Central memory CD8-positive, alpha-beta T cell (primary cell): Measurements from ENCODE around the gene MCAT.

ENCODE experiments used
- ATAC-seq: fragments of 150-1000 bp; cut with Tn5 transposase; replicated peaks from 2 replicates; pipeline ENCODE4 v1.10.0; 2022; ENCODE audit warnings: mild to moderate bottlenecking, moderate FRiP score, moderate number of reproducible peaks; ENCODE audit not compliant: poor library complexity, severe bottlenecking; ENCODE audit errors: extremely low read depth
- DNase-seq, 2 donors: peaks; one replicate each; pipeline ENCODE4 v3.0.0; 2021; ENCODE audit warnings: low spot score in 2 of 2
- H3K27ac Mint-ChIP-seq: one replicate; pipeline ENCODE4 v1.8.0; 2022; ENCODE audit warnings: low read depth, mild to moderate bottlenecking, moderate library complexity, mixed read lengths
- H3K27me3 Mint-ChIP-seq: one replicate; pipeline ENCODE4 v1.8.0; 2022; ENCODE audit warnings: mixed read lengths
- H3K36me3 Mint-ChIP-seq: one replicate; pipeline ENCODE4 v1.8.0; 2022; ENCODE audit warnings: mild to moderate bottlenecking, moderate library complexity, mixed read lengths; ENCODE audit not compliant: insufficient read depth
- H3K4me1 Mint-ChIP-seq: one replicate; pipeline ENCODE4 v1.8.0; 2022; ENCODE audit warnings: mixed read lengths
- H3K4me3 Mint-ChIP-seq: one replicate; pipeline ENCODE4 v1.8.0; 2022; ENCODE audit warnings: mild to moderate bottlenecking, moderate library complexity, mixed read lengths
- H3K9me3 Mint-ChIP-seq: one replicate; pipeline ENCODE4 v1.8.0; 2022; ENCODE audit warnings: mixed read lengths

MCAT gene

DNA sequence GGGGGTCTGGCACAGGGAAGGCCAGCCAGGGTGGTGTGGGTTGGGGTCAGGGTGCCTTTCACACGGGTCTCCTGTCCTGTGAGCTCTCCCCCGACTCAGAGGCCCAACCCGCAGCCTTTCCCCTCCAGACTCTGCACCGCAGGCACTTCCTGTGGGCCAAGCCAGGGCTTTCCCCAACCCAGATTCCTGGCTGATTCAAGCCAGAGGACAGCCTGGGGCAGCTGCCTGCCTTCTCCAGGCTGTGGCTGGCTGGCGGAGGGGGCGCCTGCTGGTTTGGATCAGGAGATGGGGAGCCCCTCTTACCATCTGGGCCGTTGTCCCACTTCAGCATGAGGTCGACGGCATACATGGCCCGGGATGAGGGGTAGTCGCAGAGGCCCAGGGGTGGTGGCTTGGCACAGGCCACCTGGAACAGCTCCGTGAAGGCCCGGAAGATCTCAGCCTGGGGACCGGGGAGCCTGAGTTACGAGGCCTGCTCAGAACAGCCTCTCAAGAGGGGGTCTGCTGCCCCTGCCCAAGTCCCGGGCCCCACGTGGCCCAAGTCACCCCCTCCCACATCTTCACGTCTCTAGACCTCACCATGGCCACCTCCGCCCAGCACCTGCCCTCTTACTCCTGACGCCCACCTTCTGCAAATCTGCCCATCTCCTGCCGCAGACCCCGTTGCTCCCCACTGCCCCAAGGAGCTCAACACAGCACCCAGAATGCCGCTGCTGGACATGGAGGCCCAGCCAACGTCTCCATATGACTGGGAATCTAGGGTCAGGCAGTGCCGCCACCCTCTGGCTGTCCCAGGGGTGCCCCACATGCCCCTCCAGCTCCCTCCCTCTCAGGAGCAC is 25.5 kb upstream of the MCAT start:
- DNase-seq, result no peak
- no peak for ATAC-seq
- peaks cover 11% of the 10 kb centered on the region for H3K36me3 Mint-ChIP-seq
- peaks cover 9% of the 10 kb centered on the region for H3K4me1 Mint-ChIP-seq
- no peak overlapping the region for H3K4me3 Mint-ChIP-seq
- peak overlapping the region; percentile 30 for H3K27ac Mint-ChIP-seq
- H3K9me3 Mint-ChIP-seq, result no peaks in the 10 kb centered on the region
- H3K27me3 Mint-ChIP-seq, result no peaks in the 10 kb centered on the region

DNA sequence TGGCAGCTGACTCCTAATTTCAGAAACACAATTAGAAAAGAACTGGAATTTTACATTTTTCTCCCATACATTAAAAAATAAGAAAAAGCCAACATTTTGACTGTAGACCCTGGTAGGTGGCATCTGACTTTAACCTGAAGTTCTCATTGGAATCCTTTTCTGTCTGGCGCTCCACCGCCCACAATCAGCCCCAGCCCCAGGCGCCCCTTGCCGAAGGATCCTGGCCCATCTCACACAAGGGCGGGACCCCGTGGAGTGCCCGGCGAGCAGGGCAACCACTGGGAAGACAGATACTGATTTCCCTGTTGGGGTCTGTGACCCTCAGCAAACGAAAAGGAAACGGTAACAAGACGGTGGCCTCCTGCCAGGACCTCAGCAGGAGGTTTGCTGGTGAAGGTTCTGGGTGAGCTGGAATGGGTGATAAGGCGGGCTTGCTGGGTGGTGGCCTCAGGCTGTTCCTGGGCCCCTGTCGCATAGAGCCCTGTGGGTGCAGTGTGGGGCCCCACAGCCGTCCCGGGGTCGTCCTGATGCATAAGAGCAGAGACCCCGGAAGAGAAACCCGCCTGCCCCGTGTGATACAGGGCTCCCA is 23.9 kb upstream of the MCAT start:
- ATAC-seq (no peak), DNase-seq (no peak)
- no peaks in the 10 kb centered on the region for H3K9me3 Mint-ChIP-seq
- peaks cover 9% of the 10 kb centered on the region for H3K4me1 Mint-ChIP-seq
- no peak overlapping the region for H3K4me3 Mint-ChIP-seq
- peaks cover 11% of the 10 kb centered on the region for H3K36me3 Mint-ChIP-seq
- H3K27ac Mint-ChIP-seq, result no peak overlapping the region
- no peaks in the 10 kb centered on the region for H3K27me3 Mint-ChIP-seq

DNA sequence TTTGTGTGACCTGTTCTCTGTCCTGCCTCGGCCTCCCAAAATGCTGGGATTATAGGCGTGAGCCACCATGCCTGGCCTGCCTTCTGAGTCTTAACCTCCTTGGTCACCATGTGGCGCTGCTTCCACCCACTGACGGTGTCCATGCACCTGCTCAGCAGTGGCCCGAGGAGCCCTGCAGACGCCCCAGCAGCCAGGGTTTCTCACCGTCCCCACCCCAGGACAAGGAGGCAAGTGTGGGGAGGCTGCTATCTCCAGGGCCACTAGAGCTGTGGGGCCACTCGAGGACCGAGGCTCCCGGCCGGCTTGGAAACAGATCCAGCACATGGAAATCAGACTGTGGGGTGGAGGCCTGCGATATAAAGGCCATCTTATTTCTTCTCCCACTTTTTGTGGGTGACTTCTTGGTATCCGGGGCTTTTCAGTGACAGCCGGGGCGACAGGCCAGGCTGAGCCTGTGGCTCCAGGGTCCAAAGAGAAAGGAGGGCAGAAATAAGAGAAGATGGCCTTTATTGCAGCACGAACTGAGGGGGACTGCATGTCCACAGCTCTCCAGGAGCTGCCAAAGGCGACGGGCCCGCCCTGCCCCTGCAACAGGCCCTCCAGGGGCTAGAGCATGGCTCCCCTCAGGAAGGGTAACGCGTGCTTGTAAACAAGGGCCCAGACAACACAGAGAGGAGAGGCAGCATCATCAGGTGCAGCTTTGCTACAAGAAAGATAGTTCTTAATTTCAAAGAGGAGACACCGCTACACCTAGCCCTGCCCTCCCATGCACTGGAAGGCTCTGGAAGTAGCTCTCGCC is 23.1 kb upstream of the MCAT start:
- Mint-ChIP-seq H3K36me3 (peaks cover 11% of the 10 kb centered on the region), H3K9me3 (no peaks in the 10 kb centered on the region), H3K27ac (no peak overlapping the region), H3K27me3 (no peaks in the 10 kb centered on the region), H3K4me3 (no peak overlapping the region), H3K4me1 (peaks cover 9% of the 10 kb centered on the region)
- DNase-seq, result no peak
- no peak for ATAC-seq

DNA sequence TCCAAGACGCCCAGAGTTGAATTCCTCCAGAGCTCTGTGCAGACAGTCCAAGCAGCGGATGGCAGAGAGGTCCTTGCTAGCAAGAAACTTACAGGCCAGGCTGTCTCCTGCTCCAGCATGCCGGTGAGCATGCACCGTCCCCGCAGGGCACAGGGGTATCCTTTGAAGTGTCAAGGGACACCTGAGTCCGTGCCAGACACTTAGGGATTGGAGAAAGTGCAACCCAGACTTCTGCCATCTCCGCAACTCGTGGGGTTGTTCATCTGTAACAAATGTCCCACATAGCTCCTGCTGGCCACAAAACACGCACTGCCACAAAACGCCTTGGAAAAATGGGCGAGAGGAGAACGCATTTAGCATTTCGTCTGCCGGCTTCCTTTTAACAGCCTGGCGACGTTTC is 21.4 kb upstream of the MCAT start:
- Mint-ChIP-seq H3K36me3 (peaks cover 9% of the 10 kb centered on the region), H3K4me3 (no peak overlapping the region), H3K27ac (peak overlapping the region; percentile 26), H3K27me3 (no peaks in the 10 kb centered on the region), H3K4me1 (peaks cover 14% of the 10 kb centered on the region), H3K9me3 (no peaks in the 10 kb centered on the region)
- DNase-seq (no peak), ATAC-seq (no peak)

DNA sequence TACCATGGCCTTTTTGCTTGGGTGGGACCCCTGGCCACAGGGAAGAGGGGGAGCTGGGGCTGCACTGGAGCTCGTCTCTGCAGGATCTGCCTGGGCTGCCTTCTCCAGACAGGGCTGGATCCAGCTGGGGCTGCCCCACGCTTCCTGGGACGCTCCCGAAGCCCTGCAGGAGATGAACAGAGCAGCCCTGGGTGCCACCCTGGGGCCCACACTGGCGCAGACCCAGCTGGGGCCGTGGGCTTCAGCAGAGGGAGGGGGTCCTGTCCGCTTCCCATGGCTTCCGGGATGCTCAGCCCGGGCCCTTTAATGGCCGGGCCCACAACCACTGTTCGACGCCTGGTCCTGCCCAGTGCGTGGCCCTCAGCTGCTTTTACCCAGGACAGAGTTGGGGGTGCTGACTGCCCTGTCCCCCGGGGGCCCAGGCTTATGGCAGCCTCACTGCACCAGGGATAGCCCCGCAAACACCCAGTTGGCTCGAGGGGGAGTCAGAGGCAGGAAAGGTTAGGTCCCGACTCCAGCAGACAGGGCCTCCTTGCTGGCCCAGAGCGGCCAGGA is 20.1 kb upstream of the MCAT start:
- no peak for ATAC-seq

DNA sequence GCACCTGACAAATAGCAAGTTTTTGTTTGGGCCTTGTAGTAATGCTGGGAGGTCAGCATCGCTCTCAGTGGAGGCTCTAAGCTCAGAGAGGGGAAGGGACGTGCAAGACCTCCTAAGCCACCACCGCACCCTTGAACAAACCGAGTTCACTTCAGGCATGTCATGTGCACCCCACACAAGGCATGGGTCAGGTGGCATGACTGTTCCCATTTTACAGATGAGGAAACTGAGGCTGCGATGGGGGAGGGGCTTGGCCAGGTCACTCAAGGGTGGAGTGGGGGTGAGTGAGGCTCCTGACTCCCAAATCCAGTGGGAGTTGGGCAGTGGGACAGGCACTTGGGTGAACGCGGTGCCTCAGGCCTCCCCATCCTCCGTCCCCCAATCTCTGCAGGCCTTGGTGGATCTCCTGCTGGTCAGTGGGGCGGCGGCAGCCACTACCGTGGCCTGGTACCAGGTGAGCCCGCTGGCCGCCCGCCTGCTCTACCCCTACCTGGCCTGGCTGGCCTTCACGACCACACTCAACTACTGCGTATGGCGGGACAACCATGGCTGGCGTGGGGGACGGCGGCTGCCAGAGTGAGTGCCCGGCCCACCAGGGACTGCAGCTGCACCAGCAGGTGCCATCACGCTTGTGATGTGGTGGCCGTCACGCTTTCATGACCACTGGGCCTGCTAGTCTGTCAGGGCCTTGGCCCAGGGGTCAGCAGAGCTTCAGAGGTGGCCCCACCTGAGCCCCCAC is 19.4 kb upstream of the MCAT start:
- peaks cover 6% of the 10 kb centered on the region for H3K36me3 Mint-ChIP-seq
- H3K4me1 Mint-ChIP-seq, result peaks cover 21% of the 10 kb centered on the region
- no peaks in the 10 kb centered on the region for H3K9me3 Mint-ChIP-seq
- ATAC-seq (no peak), DNase-seq (no peak)
- no peak overlapping the region for H3K4me3 Mint-ChIP-seq
- no peak overlapping the region for H3K27ac Mint-ChIP-seq
- H3K27me3 Mint-ChIP-seq, result no peaks in the 10 kb centered on the region

More for the DNA sequence above, 20.1 kb upstream of the MCAT start:
- H3K4me3 Mint-ChIP-seq, result no peak overlapping the region
- H3K27me3 Mint-ChIP-seq, result no peaks in the 10 kb centered on the region
- peaks cover 8% of the 10 kb centered on the region for H3K36me3 Mint-ChIP-seq
- peak overlapping the region; percentile 26 for H3K27ac Mint-ChIP-seq
- peaks cover 17% of the 10 kb centered on the region for H3K4me1 Mint-ChIP-seq
- H3K9me3 Mint-ChIP-seq, result no peaks in the 10 kb centered on the region
- no peak for DNase-seq

DNA sequence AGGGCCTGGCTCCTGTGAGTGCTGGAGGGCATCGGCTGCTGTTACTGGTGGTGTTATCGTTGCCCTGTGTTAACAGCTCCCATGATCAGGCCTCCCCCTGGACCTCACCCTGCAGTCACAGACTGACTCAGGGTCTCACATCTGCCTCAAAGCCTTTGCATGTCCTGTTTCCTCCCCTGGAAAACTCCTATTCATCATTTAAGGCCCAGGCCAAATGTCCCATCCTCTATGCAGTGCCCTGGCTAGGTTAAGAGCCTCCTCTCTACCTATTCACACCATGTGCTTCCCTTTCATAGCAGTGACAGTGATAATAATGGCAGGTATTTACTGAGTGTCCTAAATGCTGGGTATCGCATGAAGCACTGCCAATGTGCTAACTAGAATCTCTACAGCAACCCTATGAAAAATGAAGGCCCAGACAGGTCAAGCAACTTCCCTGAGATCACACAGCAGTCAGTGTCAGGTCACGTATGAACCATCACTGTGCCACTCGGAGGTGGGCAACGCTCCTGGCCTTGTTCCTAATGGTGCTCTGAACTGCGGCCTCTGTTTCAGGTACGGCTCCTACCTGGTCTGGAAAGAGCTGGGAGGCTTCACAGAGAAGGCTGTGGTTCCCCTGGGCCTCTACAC is 17.4 kb upstream of the MCAT start:
- Mint-ChIP-seq H3K9me3 (no peaks in the 10 kb centered on the region), H3K36me3 (peaks cover 1% of the 10 kb centered on the region), H3K4me3 (no peak overlapping the region), H3K27me3 (no peaks in the 10 kb centered on the region), H3K27ac (no peak overlapping the region), H3K4me1 (peaks cover 21% of the 10 kb centered on the region)
- DNase-seq (no peak), ATAC-seq (no peak)

DNA sequence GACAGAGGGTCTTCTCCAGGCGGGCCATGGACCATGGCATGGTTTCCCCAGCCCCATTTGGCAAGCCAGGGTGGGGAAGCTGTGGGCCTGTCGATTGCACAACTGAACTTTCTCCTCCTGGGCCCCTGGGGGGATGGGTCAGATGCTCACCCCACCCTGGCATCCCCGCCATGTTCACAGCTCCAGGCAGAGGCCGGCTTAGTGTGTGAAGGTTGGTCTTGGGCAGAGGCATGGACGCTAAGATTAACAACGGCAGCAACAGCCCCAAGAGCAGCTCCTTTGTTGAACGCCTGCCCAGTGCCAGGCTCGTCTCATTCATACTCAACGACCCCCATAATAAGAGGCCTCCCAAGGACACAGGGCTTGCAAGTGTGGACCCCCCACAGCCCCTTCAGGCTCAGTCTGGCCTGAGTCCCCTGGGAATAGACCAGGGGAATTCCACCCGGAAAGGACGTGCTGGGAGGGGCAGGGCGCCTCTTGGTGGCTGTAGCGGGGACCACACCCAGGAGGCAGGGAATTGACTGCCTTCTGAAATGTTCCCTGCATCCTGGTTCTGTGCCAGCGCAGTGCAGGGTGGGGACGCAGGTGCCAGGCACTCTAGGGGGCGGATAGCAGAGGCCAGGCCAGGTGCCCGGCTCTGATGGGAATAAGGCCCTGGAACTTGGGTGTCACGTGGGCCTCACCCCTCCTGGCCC is 16.4 kb upstream of the MCAT start:
- no peak for DNase-seq
- no peak overlapping the region for H3K4me3 Mint-ChIP-seq

DNA sequence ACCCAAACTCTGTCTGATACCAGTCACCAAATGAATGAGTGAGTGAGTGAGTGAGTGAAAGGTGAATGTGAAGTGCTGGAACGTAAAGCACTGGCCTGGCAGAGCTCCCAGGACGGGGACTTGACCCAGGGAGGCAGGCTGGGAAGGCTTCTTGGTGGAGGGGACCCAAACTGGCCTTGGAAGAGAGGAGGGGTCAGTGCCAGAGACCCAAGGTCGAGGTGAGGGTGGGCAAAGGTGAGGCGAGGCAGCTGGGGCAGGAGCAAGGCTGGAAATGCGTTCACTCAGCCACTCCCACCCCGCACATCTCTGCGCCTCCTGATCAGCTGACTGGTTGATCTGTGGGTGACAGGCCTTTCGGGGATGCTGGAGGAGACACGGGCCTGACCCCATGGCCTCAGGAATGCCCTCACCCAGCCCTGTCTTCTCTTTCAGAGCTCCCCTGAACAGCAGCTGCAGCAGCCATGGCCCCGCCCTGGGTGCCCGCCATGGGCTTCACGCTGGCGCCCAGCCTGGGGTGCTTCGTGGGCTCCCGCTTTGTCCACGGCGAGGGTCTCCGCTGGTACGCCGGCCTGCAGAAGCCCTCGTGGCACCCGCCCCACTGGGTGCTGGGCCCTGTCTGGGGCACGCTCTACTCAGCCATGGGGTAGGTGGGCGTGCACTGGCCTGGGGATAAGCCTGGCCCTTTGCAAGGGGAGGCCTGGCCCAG is 15.7 kb upstream of the MCAT start:
- DNase-seq, result no peak
- Mint-ChIP-seq H3K27ac (peak overlapping the region; percentile 58), H3K4me1 (peaks cover 14% of the 10 kb centered on the region), H3K36me3 (peaks cover 1% of the 10 kb centered on the region), H3K9me3 (no peaks in the 10 kb centered on the region), H3K4me3 (no peak overlapping the region), H3K27me3 (no peaks in the 10 kb centered on the region)
- ATAC-seq, result no peak

More for the DNA sequence above, 16.4 kb upstream of the MCAT start:
- no peak overlapping the region for H3K27ac Mint-ChIP-seq
- peaks cover 21% of the 10 kb centered on the region for H3K4me1 Mint-ChIP-seq
- H3K36me3 Mint-ChIP-seq, result peaks cover 1% of the 10 kb centered on the region
- H3K27me3 Mint-ChIP-seq, result no peaks in the 10 kb centered on the region
- ATAC-seq, result no peak
- no peaks in the 10 kb centered on the region for H3K9me3 Mint-ChIP-seq

DNA sequence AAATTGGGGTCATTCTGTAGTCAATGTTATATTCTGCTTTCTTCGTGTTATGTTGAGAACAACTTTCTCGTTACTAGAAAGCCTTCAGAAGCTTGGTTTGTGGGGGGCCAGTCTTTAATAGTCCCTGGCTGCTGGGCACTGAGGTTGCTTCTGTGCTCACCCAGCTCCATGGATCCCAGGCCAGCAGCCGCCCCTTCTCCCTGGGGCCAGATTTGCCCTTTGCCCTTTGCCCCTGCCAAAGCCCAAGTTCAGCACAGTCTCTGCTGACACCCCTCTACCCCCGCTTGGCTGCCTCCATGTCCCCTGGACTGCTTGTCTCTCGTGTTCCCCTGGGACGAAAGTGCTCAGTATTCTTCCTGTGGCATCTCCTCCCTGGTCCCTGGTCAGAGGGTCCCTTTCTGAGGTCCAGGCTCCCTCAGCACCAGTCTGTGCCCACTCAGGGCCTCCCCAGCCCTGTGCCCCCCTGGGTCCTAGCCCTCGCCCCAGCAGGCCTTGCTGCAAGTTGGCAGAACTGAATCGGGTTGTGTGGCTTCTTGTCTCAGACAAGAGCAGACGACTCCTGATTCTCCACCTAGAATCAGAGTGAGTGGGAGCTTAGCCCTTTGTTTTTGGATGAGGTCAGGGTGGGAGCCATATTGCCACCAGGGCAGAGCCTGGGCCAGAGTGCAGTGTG is 14.8 kb upstream of the MCAT start:
- peaks cover 1% of the 10 kb centered on the region for H3K36me3 Mint-ChIP-seq
- H3K27ac Mint-ChIP-seq, result peak overlapping the region; percentile 58
- no peak for ATAC-seq

More for the DNA sequence above, 14.8 kb upstream of the MCAT start:
- Mint-ChIP-seq H3K4me1 (peaks cover 15% of the 10 kb centered on the region), H3K27me3 (no peaks in the 10 kb centered on the region), H3K4me3 (no peak overlapping the region), H3K9me3 (no peaks in the 10 kb centered on the region)
- no peak for DNase-seq
